ENCODE measurements around the gene USHBP1.
A peak's percentile ranks its signal among the peaks of the same experiment; 100 is the strongest.
"Not testable (repeated sequence)": the region's sequence is repeated elsewhere in the genome, so short reads cannot be mapped to it uniquely, and the experiment has no call there.

The USHBP1 gene

GRCh38 chr19:17296273-17296672 is 31.7 kb upstream of the USHBP1 start:
- DNase-seq (ENCODE audit: low read depth), result no peak

GRCh38 chr19:17295551-17295950 is 31.0 kb upstream of the USHBP1 start:
- not testable (repeated sequence) for DNase-seq (ENCODE audit: low read depth)

GRCh38 chr19:17294051-17294891 is 29.7 kb upstream of the USHBP1 start:
- DNase-seq (ENCODE audit: low read depth), result no peak

- DNase-seq (ENCODE audit: low read depth), result no peak
Measured at GRCh38 chr19:17293605-17294004, 29.1 kb upstream of the USHBP1 start.

- DNase-seq (ENCODE audit: low read depth), result peak; percentile 53
Measured at GRCh38 chr19:17292301-17293074, 27.9 kb upstream of the USHBP1 start.

- DNase-seq (ENCODE audit: low read depth), result no peak
Measured at GRCh38 chr19:17289489-17289888, 24.9 kb upstream of the USHBP1 start.

- no peak for DNase-seq (ENCODE audit: low read depth)
Measured at GRCh38 chr19:17286752-17287151, 22.2 kb upstream of the USHBP1 start.

- DNase-seq (ENCODE audit: low read depth), result no peak
Measured at GRCh38 chr19:17286263-17286662, 21.7 kb upstream of the USHBP1 start.

GRCh38 chr19:17285415-17286135 is 21.0 kb upstream of the USHBP1 start:
- DNase-seq (ENCODE audit: low read depth), result no peak

- no peak for DNase-seq (ENCODE audit: low read depth)
Measured at GRCh38 chr19:17283504-17283996, 19.0 kb upstream of the USHBP1 start.

- DNase-seq (ENCODE audit: low read depth), result peak; percentile 65
Measured at GRCh38 chr19:17282488-17283125, 18.1 kb upstream of the USHBP1 start.

GRCh38 chr19:17281391-17282304 is 17.1 kb upstream of the USHBP1 start, which contains the start of gene ANKLE1:
Gene ANKLE1 (plus strand): TSS chr19:17281901. CDS start chr19:17281921, 20 bp downstream.
- no peak for DNase-seq (ENCODE audit: low read depth)

GRCh38 chr19:17279436-17279835 is 14.9 kb upstream of the USHBP1 start:
- DNase-seq (ENCODE audit: low read depth), result no peak

- DNase-seq (ENCODE audit: low read depth), result no peak
Measured at GRCh38 chr19:17275441-17276175, 11.1 kb upstream of the USHBP1 start.

- not testable (repeated sequence) for DNase-seq (ENCODE audit: low read depth)
Measured at GRCh38 chr19:17274892-17275291, 10.3 kb upstream of the USHBP1 start.

- DNase-seq (ENCODE audit: low read depth), result no peak
Measured at GRCh38 chr19:17268754-17269153, 4.2 kb upstream of the USHBP1 start.

- peak; percentile 86 for DNase-seq (ENCODE audit: low read depth)
Measured at GRCh38 chr19:17266975-17267788, 2.6 kb upstream of the USHBP1 start, which contains the start of gene BABAM1. Gene BABAM1 (plus strand): TSS chr19:17267443. CDS start chr19:17268807, 1,364 bp downstream.

- no peak for DNase-seq (ENCODE audit: low read depth)
Measured at GRCh38 chr19:17266589-17266974, 2.0 kb upstream of the USHBP1 start.

- no peak for DNase-seq (ENCODE audit: low read depth)
Measured at GRCh38 chr19:17266026-17266425, 1.5 kb upstream of the USHBP1 start.
